ENCODE results near the gene MRTO4. TPM values are rescaled to one million over a fixed set of nuclear protein-coding genes. Genes with fewer than 3 reads are reported as not detected.
"Not testable (repeated sequence)": the region's sequence is repeated elsewhere in the genome, so short reads cannot be mapped to it uniquely, and the experiment has no call there.

The MRTO4 gene
- total and polyA plus RNA-seq, 7 donors = 19.9 to 103 (median 35.8) TPM

DNA sequence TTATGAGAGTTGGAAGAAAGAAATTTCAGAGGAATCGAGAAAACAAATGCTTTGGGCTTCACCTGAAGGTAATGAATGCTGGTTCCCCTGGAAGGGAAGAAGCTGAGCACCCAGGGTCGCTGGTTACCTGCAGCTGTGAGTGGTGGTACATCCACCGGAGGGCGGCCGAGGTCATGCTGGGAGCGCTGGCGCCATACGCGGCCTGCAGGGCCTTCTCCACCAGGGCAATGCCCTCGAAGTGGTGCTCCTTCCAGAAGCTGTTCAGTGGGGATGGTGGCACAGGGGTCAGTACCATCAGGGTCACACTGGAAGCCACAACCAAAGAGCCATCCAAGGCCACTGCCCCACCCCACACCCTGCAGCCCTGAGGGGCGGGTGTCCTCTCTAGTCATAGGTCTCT lies 16.8 kb downstream of the MRTO4 start:
- H3K9me3 ChIP-seq = no peaks in the 10 kb centered on the region
- ATAC-seq (no peak), DNase-seq (no peak)
- H3K4me1 ChIP-seq = no peaks in the 10 kb centered on the region
- 85 to 91% (median 88%) methylated on average over 11 of the region's 11 CpGs for WGBS, 3 donors
- H3K4me3 ChIP-seq = no peak overlapping the region
- no peak overlapping the region for H3K27ac ChIP-seq
- intact Hi-C loops (cut with DNase I) = no loop called here
- H3K36me3 ChIP-seq (ENCODE audit: insufficient read depth in 1 of 2, low read depth in 1 of 2) = no peaks in the 10 kb centered on the region
- TF ChIP-seq, protein P1, sequence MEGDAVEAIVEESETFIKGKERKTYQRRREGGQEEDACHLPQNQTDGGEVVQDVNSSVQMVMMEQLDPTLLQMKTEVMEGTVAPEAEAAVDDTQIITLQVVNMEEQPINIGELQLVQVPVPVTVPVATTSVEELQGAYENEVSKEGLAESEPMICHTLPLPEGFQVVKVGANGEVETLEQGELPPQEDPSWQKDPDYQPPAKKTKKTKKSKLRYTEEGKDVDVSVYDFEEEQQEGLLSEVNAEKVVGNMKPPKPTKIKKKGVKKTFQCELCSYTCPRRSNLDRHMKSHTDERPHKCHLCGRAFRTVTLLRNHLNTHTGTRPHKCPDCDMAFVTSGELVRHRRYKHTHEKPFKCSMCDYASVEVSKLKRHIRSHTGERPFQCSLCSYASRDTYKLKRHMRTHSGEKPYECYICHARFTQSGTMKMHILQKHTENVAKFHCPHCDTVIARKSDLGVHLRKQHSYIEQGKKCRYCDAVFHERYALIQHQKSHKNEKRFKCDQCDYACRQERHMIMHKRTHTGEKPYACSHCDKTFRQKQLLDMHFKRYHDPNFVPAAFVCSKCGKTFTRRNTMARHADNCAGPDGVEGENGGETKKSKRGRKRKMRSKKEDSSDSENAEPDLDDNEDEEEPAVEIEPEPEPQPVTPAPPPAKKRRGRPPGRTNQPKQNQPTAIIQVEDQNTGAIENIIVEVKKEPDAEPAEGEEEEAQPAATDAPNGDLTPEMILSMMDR (IDR thresholded peaks at IDR 0.05) = no peak
- H3K27me3 ChIP-seq (ENCODE audit: insufficient read depth in 3 of 3, low read length in 2 of 3) = no peaks in the 10 kb centered on the region

DNA sequence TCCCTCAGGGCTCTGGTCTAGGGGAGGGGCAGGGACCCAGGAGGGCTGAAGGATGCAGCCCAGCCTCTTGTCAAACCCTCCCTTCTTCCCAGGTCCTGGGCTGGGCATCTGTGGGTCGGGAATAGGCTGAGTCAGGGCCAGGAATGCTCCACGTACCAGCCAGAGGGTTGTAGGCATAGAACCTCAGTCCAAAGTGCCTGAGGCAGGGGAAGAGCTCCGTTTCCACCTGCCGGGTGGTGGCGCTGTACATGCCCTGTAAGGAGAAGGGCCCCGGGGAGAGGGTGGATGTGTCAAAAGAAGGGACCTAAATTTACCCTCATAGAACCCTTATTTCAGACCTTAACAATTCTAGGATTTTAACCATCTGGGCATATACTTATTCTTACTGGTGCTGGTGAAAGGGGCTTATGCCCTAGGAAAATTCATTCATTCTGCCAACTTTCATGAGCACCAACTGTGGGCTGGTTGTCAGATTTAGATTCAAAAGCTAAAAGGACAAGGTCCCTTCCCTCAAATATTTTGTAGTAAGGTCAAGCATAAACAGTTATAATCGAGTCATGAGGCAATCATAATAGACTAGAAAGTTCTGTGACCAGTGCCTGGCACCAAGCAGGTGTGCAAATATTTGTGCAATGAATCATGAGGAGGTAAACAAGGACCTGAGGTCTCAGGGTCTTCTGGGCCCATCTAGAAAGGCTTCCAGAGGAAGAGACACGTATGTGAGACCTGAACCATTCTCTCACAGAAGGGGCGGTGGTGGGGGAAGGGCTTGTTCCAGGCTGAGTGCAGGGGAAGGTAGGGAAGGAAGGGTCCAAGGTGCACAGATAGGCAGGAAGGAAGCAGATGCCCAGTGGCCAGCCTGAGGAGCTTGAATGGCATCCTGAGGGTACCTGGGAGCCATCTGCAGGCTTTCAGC lies 18.1 kb downstream of the MRTO4 start:
- ATAC-seq; DNase-seq; H3K27ac ChIP-seq; H3K27me3 ChIP-seq (ENCODE audit: insufficient read depth in 3 of 3, low read length in 2 of 3); H3K9me3 ChIP-seq; H3K4me1 ChIP-seq; H3K36me3 ChIP-seq (ENCODE audit: insufficient read depth in 1 of 2, low read depth in 1 of 2); intact Hi-C loops (cut with DNase I); H3K4me3 ChIP-seq: not testable (repeated sequence)
- 62 to 79% (median 78%) methylated on average over 7 to 9 of the region's 9 CpGs for WGBS, 3 donors

DNA sequence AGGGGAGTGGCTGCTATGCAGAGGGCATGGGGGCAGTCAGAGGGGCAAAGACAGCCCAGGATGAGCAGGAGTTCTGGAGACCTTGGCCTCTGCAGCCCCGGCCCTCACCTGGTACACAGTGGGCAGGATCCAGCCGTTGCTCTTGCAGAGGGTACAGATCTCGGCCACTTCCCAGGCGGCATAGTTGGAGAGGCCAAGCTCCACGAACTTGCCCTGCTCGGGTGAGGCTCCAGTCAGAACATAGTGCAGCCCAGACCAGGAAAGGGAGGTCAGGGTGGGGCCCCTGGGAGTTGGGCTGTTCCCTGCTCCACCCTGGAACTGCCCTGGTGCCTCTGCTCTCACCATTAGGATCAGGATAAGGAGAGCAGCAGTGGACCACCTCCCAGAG lies 18.7 kb downstream of the MRTO4 start:
- intact Hi-C loops (cut with DNase I); H3K27ac ChIP-seq; H3K4me3 ChIP-seq; H3K4me1 ChIP-seq; H3K9me3 ChIP-seq; DNase-seq; H3K27me3 ChIP-seq (ENCODE audit: insufficient read depth in 3 of 3, low read length in 2 of 3); ATAC-seq; H3K36me3 ChIP-seq (ENCODE audit: insufficient read depth in 1 of 2, low read depth in 1 of 2): not testable (repeated sequence)
- 83 to 92% (median 87%) methylated on average over 6 of the region's 6 CpGs for WGBS, 3 donors

DNA sequence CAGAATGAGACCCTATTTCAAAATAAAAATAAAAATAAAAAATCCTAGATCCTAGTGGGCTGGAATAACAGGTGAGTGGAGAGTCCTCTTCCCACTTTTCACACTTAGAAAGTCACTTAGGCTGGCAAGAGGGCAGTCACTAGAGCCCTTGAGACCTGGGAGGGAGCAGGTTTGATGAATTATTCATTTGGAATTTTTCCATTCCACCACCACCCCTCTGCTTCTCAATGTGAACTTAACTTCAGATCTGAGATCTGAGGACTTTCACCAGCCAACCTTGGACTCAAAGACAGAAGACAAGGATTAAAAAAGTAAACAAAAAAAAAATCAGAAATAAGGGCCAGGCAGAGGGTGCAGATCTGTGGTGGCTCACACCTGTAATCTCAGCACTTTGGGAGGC lies 20.5 kb downstream of the MRTO4 start:
- H3K4me1 ChIP-seq = no peaks in the 10 kb centered on the region
- TF ChIP-seq, protein P1 (IDR thresholded peaks at IDR 0.05) = no peak
- H3K36me3 ChIP-seq (ENCODE audit: insufficient read depth in 1 of 2, low read depth in 1 of 2) = no peaks in the 10 kb centered on the region
- ATAC-seq (no peak), DNase-seq (no peak)
- peaks cover 0 to 6% (median 4%) of the 10 kb centered on the region in 3 donors for H3K27me3 ChIP-seq (ENCODE audit: insufficient read depth in 3 of 3, low read length in 2 of 3)
- H3K9me3 ChIP-seq = no peaks in the 10 kb centered on the region
- no peak overlapping the region for H3K4me3 ChIP-seq
- intact Hi-C loops (cut with DNase I) = no loop called here
- no peak overlapping the region for H3K27ac ChIP-seq

DNA sequence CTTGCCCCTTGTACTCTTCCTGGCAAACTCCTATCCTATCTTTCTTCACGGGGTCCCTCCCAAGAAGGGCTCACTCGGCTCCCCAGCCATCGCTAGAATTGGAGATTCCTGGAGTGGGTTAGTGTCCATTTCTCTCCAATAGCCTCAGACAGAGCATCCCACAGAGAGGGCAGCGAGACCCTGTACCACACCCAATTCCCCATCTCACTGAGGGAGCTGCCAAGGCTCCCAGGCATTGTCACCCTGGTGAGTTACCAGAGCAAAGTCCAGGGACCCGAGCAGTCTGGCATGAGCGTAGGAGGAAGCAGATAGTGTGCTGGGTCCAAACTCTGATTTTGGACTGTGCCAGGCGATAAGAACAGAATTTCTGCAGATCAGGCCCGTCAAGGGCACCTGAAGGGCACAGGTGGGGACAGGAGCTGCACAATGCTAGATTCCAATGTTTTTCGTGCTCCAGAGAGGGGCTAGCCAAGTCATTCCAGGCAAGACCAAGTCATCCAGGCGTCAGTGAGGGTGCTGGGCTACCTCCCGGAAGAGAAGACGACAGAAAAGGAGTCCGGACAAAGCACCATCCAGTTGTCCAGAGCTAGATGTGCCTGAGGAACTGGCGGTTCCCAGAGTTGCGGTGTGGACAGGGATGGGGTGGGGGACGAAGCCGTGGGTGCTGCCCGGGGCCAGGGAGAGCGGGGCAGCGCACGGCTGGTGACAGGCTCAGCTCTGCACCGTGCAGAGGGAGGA lies 21.7 kb downstream of the MRTO4 start:
- ATAC-seq = peak in 1 of 4 donors; percentile 23
- Histone ChIP-seq H3K4me1 (no peaks in the 10 kb centered on the region), H3K4me3 (peak overlapping the region; percentile 32), H3K27me3 (ENCODE audit: insufficient read depth in 3 of 3, low read length in 2 of 3) (peaks cover 0 to 6% (median 4%) of the 10 kb centered on the region in 3 donors), H3K9me3 (no peaks in the 10 kb centered on the region), H3K27ac (no peak overlapping the region), H3K36me3 (ENCODE audit: insufficient read depth in 1 of 2, low read depth in 1 of 2) (no peaks in the 10 kb centered on the region)
- 85% methylated on average over 22 of the region's 22 CpGs for WGBS, 3 donors
- TF ChIP-seq, protein P1 (IDR thresholded peaks at IDR 0.05) = no peak
- DNase-seq = no peak
- intact Hi-C loops (cut with DNase I) = no loop called here

DNA sequence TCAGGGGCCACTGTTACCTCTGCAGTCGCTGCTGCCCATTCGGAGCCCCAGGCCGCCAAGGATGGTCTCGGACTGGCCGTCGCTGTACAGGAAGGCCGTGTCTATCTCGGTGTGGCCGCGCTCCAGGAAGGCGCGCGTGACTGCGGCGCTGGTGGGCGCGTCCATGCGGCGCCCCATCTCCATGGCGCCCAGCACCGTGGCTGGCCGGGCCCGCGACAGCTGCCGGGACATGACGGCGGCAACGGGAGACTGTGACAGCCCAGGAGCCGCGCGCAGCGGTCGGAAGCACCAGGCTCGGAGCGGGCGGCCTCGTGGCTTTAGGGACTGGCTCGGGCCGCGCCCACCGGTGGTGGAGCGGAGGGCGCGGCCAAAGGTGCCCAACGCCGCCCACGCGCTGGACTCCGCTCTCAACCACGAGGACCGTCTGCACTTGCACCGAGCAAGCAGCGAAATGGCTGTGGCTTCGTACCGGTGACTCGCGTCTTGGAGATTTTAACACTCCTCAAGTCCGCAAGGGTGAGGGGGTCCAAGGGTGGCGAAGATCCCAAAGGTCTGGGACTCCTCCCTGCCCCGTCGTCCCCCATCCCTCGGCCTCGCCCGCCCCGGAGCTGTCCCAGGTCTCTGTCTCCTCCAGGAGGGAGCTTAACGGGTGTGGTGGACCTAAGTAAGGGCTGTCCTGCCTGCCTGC lies 22.4 kb downstream of the MRTO4 start:
- peak overlapping the region; percentile 32 for H3K4me3 ChIP-seq
- 16 to 27% (median 25%) methylated on average over 27 to 56 of the region's 66 CpGs for WGBS, 3 donors
- intact Hi-C loops (cut with DNase I) = not testable (repeated sequence)

More for the DNA sequence above, 22.4 kb downstream of the MRTO4 start:
- H3K27me3 ChIP-seq (ENCODE audit: insufficient read depth in 3 of 3, low read length in 2 of 3); H3K27ac ChIP-seq; H3K36me3 ChIP-seq (ENCODE audit: insufficient read depth in 1 of 2, low read depth in 1 of 2); DNase-seq; H3K4me1 ChIP-seq; H3K9me3 ChIP-seq: not testable (repeated sequence)
- ATAC-seq = peak; percentile 63 to 81 (median 78)

All from psoas muscle (tissue), 8 donors.